ENCODE measurements around the gene BCL11B. TPM values are rescaled to one million over a fixed set of nuclear protein-coding genes. Genes with fewer than 3 reads are reported as not detected.

The BCL11B gene
- total and polyA plus RNA-seq, 10 of the 15 experiments (the other 5 are each of a cell fraction or from before 2014, with no cell fraction given) = 0.38 to 5.5 (median 1.3) TPM

DNA sequence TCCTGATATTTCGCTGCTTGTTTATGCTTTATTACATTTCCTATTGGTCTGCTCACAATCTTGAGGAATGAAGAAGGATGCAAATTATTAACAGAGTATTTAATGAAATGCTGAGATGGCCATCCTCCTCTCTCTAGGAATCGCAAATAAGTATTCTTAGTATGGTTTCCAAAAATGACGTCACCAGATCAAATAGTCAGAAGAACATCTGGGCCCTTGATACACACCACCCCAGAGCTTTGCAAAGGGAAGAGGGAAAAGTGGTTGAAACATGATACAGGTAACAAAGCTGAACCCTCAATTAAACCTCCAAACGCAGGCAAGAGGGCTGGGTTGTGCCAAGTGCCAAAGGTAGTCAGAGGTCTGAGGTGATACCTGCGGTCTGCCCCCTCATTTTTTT is 107.3 kb downstream of the BCL11B start:
- FAIRE-seq (no peak), ATAC-seq (no peak), DNase-seq (ENCODE audit: low read depth, low spot score) (no peak)
- ChIA-PET CTCF (no interaction called here), RAD21 (ENCODE audit: unreplicated experiment) (no interaction called here), SMC1A (ENCODE audit: uncharacterized antibody, unreplicated experiment) (no interaction called here), POLR2A (no interaction called here)
- BruUV-seq (replicated peaks) = no TSS peak
- Histone ChIP-seq H3K4me3 (no peak overlapping the region), H3K36me3 (ENCODE audit: control insufficient read depth in 2 of 2, insufficient read depth in 2 of 2, low read length in 1 of 2) (no peaks in the 10 kb centered on the region), H3K9ac (ENCODE audit: control insufficient read depth, insufficient read depth, low read length) (no peak overlapping the region), H4K20me1 (ENCODE audit: control insufficient read depth, insufficient read depth) (no peaks in the 10 kb centered on the region), H3K4me2 (ENCODE audit: control insufficient read depth, insufficient read depth) (no peak overlapping the region), H3K27ac (ENCODE audit: control insufficient read depth, insufficient read depth) (no peak overlapping the region), H3K27me3 (replicated peaks in 1 of 2; ENCODE audit: control insufficient read depth in 2 of 2, insufficient read depth in 2 of 2, low read length in 1 of 2) (no peaks in the 10 kb centered on the region), H3K9me3 (replicated peaks; ENCODE audit: control insufficient read depth, insufficient read depth, low read length) (no peaks in the 10 kb centered on the region), H3K4me1 (ENCODE audit: control insufficient read depth, insufficient read depth, low read length) (no peaks in the 10 kb centered on the region), H2AFZ (ENCODE audit: control insufficient read depth, low read depth, low read length) (no peak overlapping the region), H3K79me2 (ENCODE audit: control insufficient read depth, insufficient read depth, low read length) (no peaks in the 10 kb centered on the region)
- 38% methylated on average over 5 of the region's 5 CpGs for WGBS (ENCODE audit: insufficient coverage, insufficient replicate concordance, low lambda C conversion rate, missing lambda C conversion rate)
- in situ Hi-C loops (cut with MboI) = no loop called here
- intact Hi-C loops (cut with micrococcal nuclease; ENCODE audit: unreplicated experiment) = no loop called here
- TF ChIP-seq TCF7 (IDR thresholded peaks at IDR 0.05; ENCODE audit: borderline replicate concordance) (no peak), EED (IDR thresholded peaks at IDR 0.05; ENCODE audit: low read depth) (no peak), CHD4 (IDR thresholded peaks at IDR 0.05) (no peak), HDAC6 (IDR thresholded peaks at IDR 0.05; ENCODE audit: unreplicated experiment) (no peak), CHD1 (IDR thresholded peaks at IDR 0.05; ENCODE audit: low read depth, low read length) (no peak), SMARCA5 (IDR thresholded peaks at IDR 0.05) (no peak), SIX5 (IDR thresholded peaks at IDR 0.05; ENCODE audit: low read depth, low read length, severe bottlenecking) (no peak), NRF1 (conservative IDR thresholded peaks at IDR 0.05; ENCODE audit: low read depth, low read length) (no peak), ZNF207 (IDR thresholded peaks at IDR 0.05; ENCODE audit: borderline replicate concordance) (no peak)
- TF ChIP-seq, protein P1, sequence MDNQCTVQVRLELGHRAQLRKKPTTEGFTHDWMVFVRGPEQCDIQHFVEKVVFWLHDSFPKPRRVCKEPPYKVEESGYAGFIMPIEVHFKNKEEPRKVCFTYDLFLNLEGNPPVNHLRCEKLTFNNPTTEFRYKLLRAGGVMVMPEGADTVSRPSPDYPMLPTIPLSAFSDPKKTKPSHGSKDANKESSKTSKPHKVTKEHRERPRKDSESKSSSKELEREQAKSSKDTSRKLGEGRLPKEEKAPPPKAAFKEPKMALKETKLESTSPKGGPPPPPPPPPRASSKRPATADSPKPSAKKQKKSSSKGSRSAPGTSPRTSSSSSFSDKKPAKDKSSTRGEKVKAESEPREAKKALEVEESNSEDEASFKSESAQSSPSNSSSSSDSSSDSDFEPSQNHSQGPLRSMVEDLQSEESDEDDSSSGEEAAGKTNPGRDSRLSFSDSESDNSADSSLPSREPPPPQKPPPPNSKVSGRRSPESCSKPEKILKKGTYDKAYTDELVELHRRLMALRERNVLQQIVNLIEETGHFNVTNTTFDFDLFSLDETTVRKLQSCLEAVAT (IDR thresholded peaks at IDR 0.05) = no peak
- TF ChIP-seq, protein P2, sequence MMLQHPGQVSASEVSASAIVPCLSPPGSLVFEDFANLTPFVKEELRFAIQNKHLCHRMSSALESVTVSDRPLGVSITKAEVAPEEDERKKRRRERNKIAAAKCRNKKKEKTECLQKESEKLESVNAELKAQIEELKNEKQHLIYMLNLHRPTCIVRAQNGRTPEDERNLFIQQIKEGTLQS (IDR thresholded peaks at IDR 0.05; ENCODE audit: borderline replicate concordance, extremely low read depth, low read depth, low read length) = no peak
- TF ChIP-seq, protein P3, sequence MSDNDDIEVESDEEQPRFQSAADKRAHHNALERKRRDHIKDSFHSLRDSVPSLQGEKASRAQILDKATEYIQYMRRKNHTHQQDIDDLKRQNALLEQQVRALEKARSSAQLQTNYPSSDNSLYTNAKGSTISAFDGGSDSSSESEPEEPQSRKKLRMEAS (IDR thresholded peaks at IDR 0.05; ENCODE audit: low read depth, low read length) = no peak
